HG02970 (cell line): Measurements from ENCODE around the gene PARP12.

Experiments
- ATAC-seq: cut with Tn5 transposase; IDR thresholded peaks from one replicate; pipeline ENCODE4 v1.9.1; 2021; ENCODE audit warnings: mild to moderate bottlenecking, moderate library complexity, moderate number of reproducible peaks; ENCODE audit not compliant: unreplicated experiment, low FRiP score

Gene PARP12

DNA sequence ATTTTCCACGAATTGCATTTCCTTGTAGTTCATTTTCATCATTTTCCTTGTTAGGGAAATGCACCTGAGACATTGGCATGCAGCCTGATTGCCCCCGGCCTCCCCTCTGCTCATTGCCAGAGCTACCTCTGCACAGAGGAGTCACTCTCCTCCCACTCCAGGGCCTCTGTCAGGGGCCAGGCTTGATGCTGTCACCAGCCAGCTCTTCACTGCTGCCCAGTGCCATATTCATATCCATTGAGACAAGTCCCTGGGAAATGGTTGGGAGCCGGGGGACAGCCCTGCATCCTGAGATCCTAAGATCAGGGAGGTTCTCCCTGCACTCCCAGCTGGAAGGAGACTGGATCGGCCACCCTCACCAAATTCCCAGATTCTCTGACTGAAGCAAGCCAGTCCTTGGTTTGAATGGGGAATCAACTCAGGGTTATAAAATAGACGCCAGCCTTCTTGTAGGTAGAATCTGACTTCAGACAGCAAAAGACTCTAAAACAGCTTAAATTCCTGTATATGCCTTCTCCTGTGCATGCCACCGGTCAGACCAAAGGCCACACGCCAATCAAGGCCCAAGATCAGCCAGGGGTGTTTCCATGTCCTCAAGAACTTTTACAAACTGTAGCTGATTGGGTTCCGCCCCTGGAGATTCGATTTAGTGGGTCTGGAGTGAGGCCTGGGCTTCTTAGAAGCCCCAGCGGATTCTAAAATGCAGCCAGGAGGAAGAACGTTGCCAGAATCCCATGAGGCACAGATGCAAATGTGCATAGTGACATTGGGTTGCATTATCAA, 86.5 kb downstream of the PARP12 start:
- no peak for ATAC-seq

DNA sequence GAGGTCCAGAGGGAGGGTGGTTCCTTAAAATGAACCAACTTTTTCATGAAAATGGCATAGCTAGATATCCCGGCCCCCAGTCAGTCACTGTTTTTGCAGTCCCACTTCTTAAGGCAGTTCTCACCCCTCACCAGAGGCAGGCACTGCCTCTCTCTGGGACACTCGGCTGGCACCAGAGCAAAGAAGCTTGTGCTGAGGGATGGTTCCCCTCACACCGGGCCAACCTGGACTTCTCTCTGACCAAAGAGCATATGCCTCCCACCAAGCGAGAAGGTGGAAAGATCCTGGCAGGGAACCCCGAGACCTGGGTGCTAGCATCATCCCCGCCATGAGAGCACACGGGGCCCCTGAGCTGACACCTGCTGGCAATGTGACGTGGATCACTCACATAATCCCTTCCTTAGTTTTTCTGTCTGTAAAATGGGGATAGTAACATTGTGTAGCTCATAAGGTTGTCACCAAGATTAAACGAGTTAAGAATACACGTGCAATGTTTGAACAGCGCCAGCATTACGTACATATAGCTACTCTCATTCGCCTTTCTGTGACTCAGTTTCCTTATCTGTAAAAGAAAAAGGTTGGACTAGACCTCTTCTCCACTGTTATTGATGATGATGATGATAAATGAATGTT, 88.5 kb downstream of the PARP12 start:
- no peak for ATAC-seq
